Keratinocyte (primary cell): ENCODE measurements around the gene FOXO1.

Experiments used
- CTCF ChIP-seq, 3 experiments: IDR thresholded peaks in 1 of 3; conservative IDR thresholded peaks in 1 of 3; optimal IDR thresholded peaks in 1 of 3; 2 replicates in 2 of 3; 3 replicates in 1 of 3; pipeline versions ENCODE3 to v1.5.1; 2011; ENCODE audit warnings: low read length in 3 of 3, mild to moderate bottlenecking in 3 of 3, moderate library complexity in 2 of 3, control low read depth in 1 of 3, inconsistent platforms in 1 of 3; ENCODE audit not compliant: insufficient read depth in 2 of 3; ENCODE audit errors: extremely low read depth in 1 of 3
- EZH2 ChIP-seq: IDR thresholded peaks from one replicate; pipeline ENCODE4 v1.6.1; 2012; ENCODE audit warnings: inconsistent platforms, mild to moderate bottlenecking, low read length, moderate library complexity

GRCh38 chr13:40588101-40588500 is 78.3 kb downstream of the FOXO1 start:
- no peak for TF ChIP-seq CTCF (optimal IDR thresholded peaks at IDR 0.05 in 1 of 3, IDR thresholded peaks at IDR 0.05 in 1 of 3, conservative IDR thresholded peaks at IDR 0.05 in 1 of 3; ENCODE audit: extremely low read depth in 1 of 3, insufficient read depth in 2 of 3, low read length in 3 of 3)
- no peak for TF ChIP-seq EZH2
